OCI-LY3 (cell line): ENCODE measurements around the gene RLN1.

Experiments
- CTCF ChIP-seq: fragments of 200-600, 300-600 bp; sonication (generic); IDR thresholded peaks from 2 replicates; pipeline ENCODE4 v1.5.1; 2014; ENCODE audit warnings: antibody characterized with exemption, low read length, low read depth
- EZH2phosphoT487 ChIP-seq: fragments of 200-600 bp; shearing (Covaris generic); IDR thresholded peaks from 2 replicates; pipeline ENCODE4 v1.6.1; 2018; ENCODE audit warnings: antibody characterized with exemption, mixed run types, low read depth

DNA sequence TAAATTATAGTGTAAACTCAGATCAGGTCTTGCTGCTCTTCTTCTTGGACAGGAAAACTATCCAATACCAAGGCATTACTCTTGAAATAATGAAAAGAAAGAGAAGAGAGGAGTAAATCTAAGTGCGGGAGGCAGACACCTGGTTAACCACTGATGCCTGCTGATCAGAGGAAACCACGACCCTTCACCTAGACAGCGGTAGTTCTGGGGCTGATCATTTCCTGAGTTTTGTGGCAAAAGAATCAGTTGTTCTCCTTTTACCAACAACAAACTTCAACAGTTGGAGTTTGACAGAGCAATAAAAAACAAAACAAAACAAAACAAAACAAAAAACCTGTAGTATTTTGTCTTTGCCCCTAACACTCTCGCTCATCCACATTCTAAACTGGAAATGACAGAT is 3.0 kb downstream of the RLN1 start:
- TF ChIP-seq CTCF (no peak), EZH2phosphoT487 (no peak)
